GM23338 (cell line): ENCODE results near the gene YTHDF1.

Source experiments
- CREB1 ChIP-seq: fragments of 250-450 bp; sonication (Bioruptor Pico); IDR thresholded peaks from 2 replicates; pipeline ENCODE4 v1.5.0; 2020; ENCODE audit warnings: low read depth, mild to moderate bottlenecking, moderate library complexity
- EZH2 ChIP-seq: fragments of 200-600 bp; sonication (generic); IDR thresholded peaks from one replicate; pipeline ENCODE4 v1.8.0; 2017; ENCODE audit warnings: antibody characterized with exemption, mild to moderate bottlenecking, low read depth; ENCODE audit not compliant: unreplicated experiment
- EZH2phosphoT487 ChIP-seq: fragments of 200-600 bp; sonication (generic); IDR thresholded peaks from one replicate; pipeline ENCODE4 v1.8.1; 2018; ENCODE audit warnings: antibody characterized with exemption; ENCODE audit not compliant: unreplicated experiment
- JUNB ChIP-seq: IDR thresholded peaks from one replicate; pipeline ENCODE4 v1.6.1; 2016; ENCODE audit warnings: antibody characterized with exemption; ENCODE audit not compliant: unreplicated experiment
- POLR2AphosphoS5 ChIP-seq: IDR thresholded peaks from 2 replicates; pipeline ENCODE4 v1.6.1; 2016; ENCODE audit warnings: antibody characterized with exemption, low read depth
- TF ChIP-seq, protein P1 (sequence below), 2 experiments: fragments of 200-600 bp in 1 of 2; sonication (generic) in 1 of 2; conservative IDR thresholded peaks; 2 replicates each; pipeline versions ENCODE4 v1.5.1 to v1.6.1; 2016 to 2017; ENCODE audit warnings: antibody characterized with exemption in 2 of 2, low read depth in 2 of 2, mild to moderate bottlenecking in 2 of 2, moderate library complexity in 1 of 2

DNA sequence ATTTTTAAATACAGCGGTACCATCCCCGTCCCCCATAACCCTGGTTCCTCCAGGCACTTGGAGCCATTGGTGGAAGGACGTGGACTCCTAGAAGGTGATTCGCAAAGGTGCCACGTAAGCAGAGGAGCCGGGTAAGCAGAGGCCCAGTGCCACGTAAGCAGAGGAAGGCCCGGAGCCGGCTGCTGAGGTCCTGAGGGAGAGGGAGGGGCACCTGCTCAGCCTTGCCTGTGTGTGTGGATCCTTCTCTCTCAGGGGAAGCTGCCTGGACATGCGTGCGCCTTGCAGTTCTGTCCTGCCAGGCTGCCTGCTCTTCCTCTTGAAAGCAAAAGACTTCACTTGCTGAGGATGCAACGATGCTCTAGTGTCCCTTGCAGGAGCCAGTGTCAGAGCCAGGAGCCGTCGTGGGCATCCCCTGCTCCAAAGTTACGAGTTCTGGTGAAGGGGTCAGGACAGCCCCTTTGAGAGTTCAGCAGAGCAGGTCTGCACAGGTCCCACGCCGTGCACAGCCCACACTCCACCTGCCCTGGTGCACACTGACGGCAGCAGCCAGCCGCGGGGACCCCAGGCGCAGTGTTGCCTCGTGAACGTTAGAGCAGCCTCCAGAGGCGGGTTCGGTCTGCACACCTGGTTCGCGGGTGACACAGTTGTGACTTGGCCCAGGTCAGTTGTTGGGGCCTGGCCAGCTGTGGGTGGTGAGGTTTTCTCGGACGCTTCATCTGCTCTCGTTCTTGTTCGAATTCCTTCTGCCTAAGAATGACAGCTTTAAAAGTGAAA lies 40.2 kb upstream of the YTHDF1 start:
- TF ChIP-seq, protein P1, sequence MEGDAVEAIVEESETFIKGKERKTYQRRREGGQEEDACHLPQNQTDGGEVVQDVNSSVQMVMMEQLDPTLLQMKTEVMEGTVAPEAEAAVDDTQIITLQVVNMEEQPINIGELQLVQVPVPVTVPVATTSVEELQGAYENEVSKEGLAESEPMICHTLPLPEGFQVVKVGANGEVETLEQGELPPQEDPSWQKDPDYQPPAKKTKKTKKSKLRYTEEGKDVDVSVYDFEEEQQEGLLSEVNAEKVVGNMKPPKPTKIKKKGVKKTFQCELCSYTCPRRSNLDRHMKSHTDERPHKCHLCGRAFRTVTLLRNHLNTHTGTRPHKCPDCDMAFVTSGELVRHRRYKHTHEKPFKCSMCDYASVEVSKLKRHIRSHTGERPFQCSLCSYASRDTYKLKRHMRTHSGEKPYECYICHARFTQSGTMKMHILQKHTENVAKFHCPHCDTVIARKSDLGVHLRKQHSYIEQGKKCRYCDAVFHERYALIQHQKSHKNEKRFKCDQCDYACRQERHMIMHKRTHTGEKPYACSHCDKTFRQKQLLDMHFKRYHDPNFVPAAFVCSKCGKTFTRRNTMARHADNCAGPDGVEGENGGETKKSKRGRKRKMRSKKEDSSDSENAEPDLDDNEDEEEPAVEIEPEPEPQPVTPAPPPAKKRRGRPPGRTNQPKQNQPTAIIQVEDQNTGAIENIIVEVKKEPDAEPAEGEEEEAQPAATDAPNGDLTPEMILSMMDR (conservative IDR thresholded peaks at IDR 0.05; ENCODE audit: low read depth in 2 of 2) = no peak
- no peak for TF ChIP-seq EZH2
- no peak for TF ChIP-seq POLR2AphosphoS5
- no peak for TF ChIP-seq JUNB
- TF ChIP-seq EZH2phosphoT487 = no peak
- TF ChIP-seq CREB1 (CRISPR knock-in tag) = no peak
